Ovary (tissue), 3 donors: ENCODE results near the gene CFDP1.

Experiments used
- CTCF ChIP-seq, 3 donors: fragments of 450-650 bp in 2 of 3; fragments of 200-600 bp in 1 of 3; IDR thresholded peaks; one replicate each; pipeline versions ENCODE4 v1.5.1 to v1.8.0; 2016 to 2022; ENCODE audit warnings: antibody characterized with exemption in 3 of 3, mild to moderate bottlenecking in 1 of 3
- EP300 ChIP-seq: sonication (generic); formaldehyde crosslinking; IDR thresholded peaks from one replicate; pipeline ENCODE4 v1.6.1; 2017; ENCODE audit warnings: antibody characterized with exemption
- POLR2A ChIP-seq: fragments of 450-650 bp; IDR thresholded peaks from one replicate; pipeline ENCODE4 v1.6.1; 2017; ENCODE audit warnings: antibody characterized with exemption, mild to moderate bottlenecking, moderate library complexity
- donor health status: DM: no; HTN: no; CAD: no.

- TF ChIP-seq CTCF (IDR thresholded peaks at IDR 0.05) (no peak), POLR2A (no peak), EP300 (no peak)
These were observed 42.2 kb downstream of the CFDP1 start for GRCh38 chr16:75390926-75391653.
